HL-60 (cell line): ENCODE data around the gene IRAK1BP1.

Experiments
- CTCF ChIP-seq: IDR thresholded peaks from one replicate; pipeline ENCODE4 v1.5.1; 2011; ENCODE audit warnings: low read length, control low read depth, inconsistent platforms; ENCODE audit not compliant: insufficient read depth
- POLR2AphosphoS5 ChIP-seq: IDR thresholded peaks from 2 replicates; pipeline ENCODE4 v1.6.1; 2012; ENCODE audit warnings: low read depth
- TF ChIP-seq, protein P1 (sequence below): IDR thresholded peaks from 2 replicates; pipeline ENCODE4 v1.6.1; 2012; ENCODE audit warnings: low read depth; ENCODE audit not compliant: insufficient replicate concordance

- TF ChIP-seq POLR2AphosphoS5: no peak
- no peak for TF ChIP-seq CTCF
- TF ChIP-seq, protein P1, sequence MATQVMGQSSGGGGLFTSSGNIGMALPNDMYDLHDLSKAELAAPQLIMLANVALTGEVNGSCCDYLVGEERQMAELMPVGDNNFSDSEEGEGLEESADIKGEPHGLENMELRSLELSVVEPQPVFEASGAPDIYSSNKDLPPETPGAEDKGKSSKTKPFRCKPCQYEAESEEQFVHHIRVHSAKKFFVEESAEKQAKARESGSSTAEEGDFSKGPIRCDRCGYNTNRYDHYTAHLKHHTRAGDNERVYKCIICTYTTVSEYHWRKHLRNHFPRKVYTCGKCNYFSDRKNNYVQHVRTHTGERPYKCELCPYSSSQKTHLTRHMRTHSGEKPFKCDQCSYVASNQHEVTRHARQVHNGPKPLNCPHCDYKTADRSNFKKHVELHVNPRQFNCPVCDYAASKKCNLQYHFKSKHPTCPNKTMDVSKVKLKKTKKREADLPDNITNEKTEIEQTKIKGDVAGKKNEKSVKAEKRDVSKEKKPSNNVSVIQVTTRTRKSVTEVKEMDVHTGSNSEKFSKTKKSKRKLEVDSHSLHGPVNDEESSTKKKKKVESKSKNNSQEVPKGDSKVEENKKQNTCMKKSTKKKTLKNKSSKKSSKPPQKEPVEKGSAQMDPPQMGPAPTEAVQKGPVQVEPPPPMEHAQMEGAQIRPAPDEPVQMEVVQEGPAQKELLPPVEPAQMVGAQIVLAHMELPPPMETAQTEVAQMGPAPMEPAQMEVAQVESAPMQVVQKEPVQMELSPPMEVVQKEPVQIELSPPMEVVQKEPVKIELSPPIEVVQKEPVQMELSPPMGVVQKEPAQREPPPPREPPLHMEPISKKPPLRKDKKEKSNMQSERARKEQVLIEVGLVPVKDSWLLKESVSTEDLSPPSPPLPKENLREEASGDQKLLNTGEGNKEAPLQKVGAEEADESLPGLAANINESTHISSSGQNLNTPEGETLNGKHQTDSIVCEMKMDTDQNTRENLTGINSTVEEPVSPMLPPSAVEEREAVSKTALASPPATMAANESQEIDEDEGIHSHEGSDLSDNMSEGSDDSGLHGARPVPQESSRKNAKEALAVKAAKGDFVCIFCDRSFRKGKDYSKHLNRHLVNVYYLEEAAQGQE: no peak
Observed at GRCh38 chr6:78861509-78861908, 5.8 kb upstream of the IRAK1BP1 start.
